ENCODE data around the gene AFTPH. TPM values are rescaled to one million over a fixed set of nuclear protein-coding genes. Genes with fewer than 3 reads are reported as not detected.

AFTPH gene
- total RNA-seq, 2 donors from 2014 or later = 32.0 to 52.9 TPM

DNA sequence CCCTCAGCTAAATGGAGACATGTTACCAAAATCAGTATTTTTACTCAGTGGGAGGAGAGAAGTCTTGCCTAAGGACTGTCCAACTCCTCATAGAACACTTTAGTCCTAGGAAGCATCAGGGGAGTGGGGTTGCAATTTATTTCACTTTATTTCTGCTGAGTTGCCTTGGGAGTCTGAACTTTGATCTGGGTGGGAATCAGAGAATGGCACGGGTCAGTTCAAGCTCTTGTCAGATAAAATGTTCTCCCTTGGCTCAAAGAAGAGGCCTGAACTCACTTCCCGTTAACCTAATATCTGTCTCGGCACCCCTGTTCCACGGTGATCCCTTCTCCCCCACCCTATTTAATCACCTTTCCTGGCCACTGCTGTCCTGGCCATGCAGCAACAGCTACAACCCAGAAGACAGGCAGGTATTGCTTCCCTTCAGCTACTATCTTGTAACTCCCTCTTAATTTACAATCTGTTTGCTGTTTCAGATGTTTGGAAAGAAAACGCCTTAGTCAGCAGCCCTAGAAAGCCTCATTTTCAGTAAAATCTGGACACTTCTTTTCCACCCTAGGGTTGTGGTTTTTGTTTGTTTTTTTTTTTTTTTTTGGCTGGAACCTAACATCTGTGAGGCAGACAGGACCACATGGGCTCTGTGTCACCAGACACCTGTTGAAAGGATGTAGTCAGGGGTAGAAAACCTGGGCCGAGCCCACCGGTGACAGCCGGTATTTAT lies 77.1 kb downstream of the AFTPH start:
- TF ChIP-seq POLR2A (IDR thresholded peaks at IDR 0.05) = no peak
- TF ChIP-seq, protein P1, sequence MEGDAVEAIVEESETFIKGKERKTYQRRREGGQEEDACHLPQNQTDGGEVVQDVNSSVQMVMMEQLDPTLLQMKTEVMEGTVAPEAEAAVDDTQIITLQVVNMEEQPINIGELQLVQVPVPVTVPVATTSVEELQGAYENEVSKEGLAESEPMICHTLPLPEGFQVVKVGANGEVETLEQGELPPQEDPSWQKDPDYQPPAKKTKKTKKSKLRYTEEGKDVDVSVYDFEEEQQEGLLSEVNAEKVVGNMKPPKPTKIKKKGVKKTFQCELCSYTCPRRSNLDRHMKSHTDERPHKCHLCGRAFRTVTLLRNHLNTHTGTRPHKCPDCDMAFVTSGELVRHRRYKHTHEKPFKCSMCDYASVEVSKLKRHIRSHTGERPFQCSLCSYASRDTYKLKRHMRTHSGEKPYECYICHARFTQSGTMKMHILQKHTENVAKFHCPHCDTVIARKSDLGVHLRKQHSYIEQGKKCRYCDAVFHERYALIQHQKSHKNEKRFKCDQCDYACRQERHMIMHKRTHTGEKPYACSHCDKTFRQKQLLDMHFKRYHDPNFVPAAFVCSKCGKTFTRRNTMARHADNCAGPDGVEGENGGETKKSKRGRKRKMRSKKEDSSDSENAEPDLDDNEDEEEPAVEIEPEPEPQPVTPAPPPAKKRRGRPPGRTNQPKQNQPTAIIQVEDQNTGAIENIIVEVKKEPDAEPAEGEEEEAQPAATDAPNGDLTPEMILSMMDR (IDR thresholded peaks at IDR 0.05) = no peak
- Histone ChIP-seq H3K27ac (no peak overlapping the region), H3K4me1 (peaks cover 14% of the 10 kb centered on the region), H3K4me3 (no peak overlapping the region), H3K36me3 (replicated peaks in 1 of 2; ENCODE audit: insufficient read depth in 1 of 2, low read depth in 2 of 2) (no peaks in the 10 kb centered on the region), H3K9me3 (no peaks in the 10 kb centered on the region), H3K27me3 (no peaks in the 10 kb centered on the region)
- DNase-seq (no peak), ATAC-seq (no peak)
- intact Hi-C loops (cut with DNase I) = no loop called here
- WGBS, 2 donors = 58 to 62% methylated on average over 8 of the region's 8 CpGs

DNA sequence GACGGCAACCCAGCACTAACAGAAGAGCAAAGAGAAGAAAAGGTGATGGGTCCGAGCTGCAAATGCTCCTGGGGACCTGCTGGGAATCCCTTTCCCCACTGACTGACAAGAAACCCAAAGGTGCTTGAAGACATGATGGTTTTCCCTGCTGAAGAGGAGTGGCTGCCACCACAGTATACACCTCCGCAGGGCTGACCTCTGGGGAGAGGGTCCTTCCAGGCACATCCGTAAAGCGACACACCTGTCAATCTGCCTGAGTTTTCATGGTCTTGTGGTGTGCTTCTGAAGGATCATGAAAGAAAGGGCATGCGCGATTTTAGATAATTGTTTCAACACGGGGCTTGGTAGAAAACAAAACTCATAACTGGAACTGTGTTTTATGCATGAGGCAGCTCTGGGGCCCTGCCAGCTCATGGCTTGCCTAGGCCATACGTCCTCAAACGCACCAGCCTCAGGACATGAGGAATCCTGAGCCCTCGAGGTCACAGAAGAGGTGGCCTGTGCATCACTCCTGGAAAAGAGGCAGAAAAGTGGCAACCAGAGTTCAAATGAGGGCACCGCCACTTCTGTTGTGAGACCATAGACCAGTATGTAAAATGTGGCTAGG lies 77.8 kb downstream of the AFTPH start:
- Histone ChIP-seq H3K27me3 (no peaks in the 10 kb centered on the region), H3K27ac (no peak overlapping the region), H3K9me3 (no peaks in the 10 kb centered on the region), H3K36me3 (replicated peaks in 1 of 2; ENCODE audit: insufficient read depth in 1 of 2, low read depth in 2 of 2) (no peaks in the 10 kb centered on the region), H3K4me3 (no peak overlapping the region), H3K4me1 (peaks cover 21% of the 10 kb centered on the region)
- 77 to 78% methylated on average over 12 of the region's 12 CpGs for WGBS, 2 donors
- intact Hi-C loops (cut with DNase I) = no loop called here
- ATAC-seq (no peak), DNase-seq (no peak)
- TF ChIP-seq POLR2A (IDR thresholded peaks at IDR 0.05) = no peak
- TF ChIP-seq, protein P1 (IDR thresholded peaks at IDR 0.05) = no peak

DNA sequence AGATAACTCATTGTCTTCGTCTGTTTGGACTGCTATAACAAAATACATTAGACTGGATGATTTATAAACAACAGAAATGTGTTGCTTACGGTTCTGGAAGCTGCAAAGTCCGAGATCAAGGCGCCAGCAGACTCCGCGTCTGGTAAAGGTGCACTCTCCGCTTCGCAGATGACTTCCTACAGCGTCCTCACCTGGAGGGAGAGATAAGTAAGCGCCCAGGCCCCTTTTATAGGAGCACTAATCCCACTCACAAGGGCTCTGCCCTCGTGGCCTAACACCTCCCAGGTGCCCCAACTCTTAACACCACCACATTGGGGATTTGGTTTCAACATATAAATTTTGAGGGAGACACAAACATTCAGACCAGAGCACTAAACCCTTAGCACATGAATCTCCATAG lies 78.3 kb downstream of the AFTPH start:
- Histone ChIP-seq H3K27me3 (no peaks in the 10 kb centered on the region), H3K9me3 (no peaks in the 10 kb centered on the region), H3K4me3 (no peak overlapping the region), H3K36me3 (replicated peaks in 1 of 2; ENCODE audit: insufficient read depth in 1 of 2, low read depth in 2 of 2) (no peaks in the 10 kb centered on the region), H3K4me1 (peaks cover 21% of the 10 kb centered on the region), H3K27ac (no peak overlapping the region)
- ATAC-seq (no peak), DNase-seq (no peak)
- intact Hi-C loops (cut with DNase I) = no loop called here
- TF ChIP-seq, protein P1 (IDR thresholded peaks at IDR 0.05) = no peak
- TF ChIP-seq POLR2A (IDR thresholded peaks at IDR 0.05) = no peak
- WGBS, 2 donors = 91 to 93% methylated on average over 11 of the region's 11 CpGs

DNA sequence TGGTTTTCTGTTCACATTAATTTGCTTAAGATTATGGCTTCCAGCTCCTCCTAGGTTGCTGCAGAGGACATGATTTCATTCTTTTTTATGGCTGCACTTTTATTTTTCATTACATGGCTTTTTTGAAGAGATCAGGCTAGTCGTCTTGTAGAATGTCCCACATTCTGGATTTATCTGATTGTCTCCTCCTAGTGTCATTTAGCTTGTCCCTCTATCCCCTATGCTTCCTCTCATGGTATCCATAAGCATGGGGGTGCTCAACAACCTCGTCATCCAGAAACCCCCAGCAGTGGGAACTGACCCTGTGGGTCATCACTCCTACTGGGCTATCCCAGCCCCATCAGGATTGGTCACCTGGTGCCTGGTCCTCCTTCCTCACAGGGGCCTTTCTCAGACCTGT lies 80.0 kb downstream of the AFTPH start:
- H3K4me3 ChIP-seq = no peak overlapping the region
- DNase-seq (no peak), ATAC-seq (no peak)
- TF ChIP-seq, protein P1 (IDR thresholded peaks at IDR 0.05) = no peak
- TF ChIP-seq POLR2A (IDR thresholded peaks at IDR 0.05) = no peak
- intact Hi-C loops (cut with DNase I) = no loop called here
- 82 to 95% methylated on average over 2 of the region's 2 CpGs for WGBS, 2 donors
- no peaks in the 10 kb centered on the region for H3K36me3 ChIP-seq (replicated peaks in 1 of 2; ENCODE audit: insufficient read depth in 1 of 2, low read depth in 2 of 2)
- H3K9me3 ChIP-seq = no peaks in the 10 kb centered on the region
- peaks cover 33% of the 10 kb centered on the region for H3K4me1 ChIP-seq
- no peak overlapping the region for H3K27ac ChIP-seq
- H3K27me3 ChIP-seq = no peaks in the 10 kb centered on the region

Data from body of pancreas (tissue), 4 donors.